ENCODE data around the gene TMEM201.
"Not testable (repeated sequence)": the region's sequence is repeated elsewhere in the genome, so short reads cannot be mapped to it uniquely, and the experiment has no call there.

TMEM201 gene

GRCh38 chr1:9624081-9624480, 35.4 kb downstream of the TMEM201 start:
- DNase-seq = no peak

GRCh38 chr1:9625030-9625429, 36.3 kb downstream of the TMEM201 start:
- not testable (repeated sequence) for DNase-seq

DNA sequence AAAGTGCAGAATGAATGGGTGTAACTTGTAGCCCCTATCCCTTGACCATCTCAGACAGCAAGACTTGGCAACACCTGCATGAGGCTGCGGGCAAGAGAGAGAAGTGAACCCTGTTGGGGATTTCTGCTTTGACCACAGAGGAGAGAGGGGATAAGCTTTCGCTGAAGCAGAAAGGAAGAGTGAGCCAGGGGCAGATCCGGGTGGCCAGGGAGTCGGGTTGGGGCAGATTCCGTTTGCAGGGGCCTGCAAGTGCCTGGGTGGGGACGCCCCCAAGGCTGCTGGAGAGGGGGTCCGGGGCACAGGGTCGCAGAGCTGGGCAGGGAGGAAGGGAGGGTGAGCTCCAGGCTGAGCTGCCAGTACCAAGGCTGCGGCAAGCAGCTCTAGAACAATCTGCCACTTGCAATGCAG, 37.5 kb downstream of the TMEM201 start:
- no peak for DNase-seq

DNA sequence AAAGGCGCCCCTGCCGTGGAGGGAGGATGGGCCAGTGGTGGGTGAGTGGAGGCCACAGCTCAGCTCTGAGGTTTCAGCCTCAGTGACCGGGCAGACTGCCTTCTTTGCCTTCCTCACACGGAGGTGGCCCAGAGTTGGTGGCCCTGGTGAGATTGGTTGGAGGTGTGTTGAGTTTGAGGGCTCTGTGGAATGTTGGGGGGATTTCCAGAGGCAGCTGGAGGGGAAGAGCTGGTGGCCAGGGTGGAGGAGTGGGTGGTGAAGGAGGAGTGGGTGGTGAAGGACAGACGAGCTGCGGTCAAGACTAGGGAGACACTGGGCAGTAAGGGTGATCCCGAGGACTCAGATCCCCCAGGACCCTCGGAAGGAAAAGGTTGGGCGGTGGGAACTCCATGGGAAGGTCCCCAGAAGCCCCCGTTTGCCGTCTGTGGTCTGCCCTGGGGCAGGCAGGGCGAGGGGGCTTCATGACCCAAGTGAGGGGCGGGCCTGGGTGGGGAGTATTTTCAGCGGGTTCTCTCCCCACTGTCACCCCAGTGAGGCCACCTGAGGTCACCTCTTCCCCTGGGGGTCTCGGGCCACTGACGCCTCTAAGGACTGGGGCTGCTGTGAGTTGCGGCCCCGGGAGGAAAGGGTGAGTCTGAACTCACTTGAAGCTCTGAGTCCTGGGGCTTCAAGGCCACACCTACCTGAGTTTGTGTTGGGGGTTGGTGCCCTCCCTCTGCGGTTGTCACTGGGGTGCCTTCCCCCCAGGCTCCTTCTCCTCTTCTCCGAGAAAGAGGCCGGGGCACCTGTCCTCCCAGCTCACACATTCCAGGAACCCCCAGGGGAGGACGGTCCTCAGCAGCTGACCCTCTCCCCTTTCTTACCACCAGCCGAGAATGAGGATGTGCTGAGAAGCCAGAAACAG, 40.1 kb downstream of the TMEM201 start:
- no peak for DNase-seq

- DNase-seq = no peak
Observed at GRCh38 chr1:9629445-9630201, 40.9 kb downstream of the TMEM201 start.

- DNase-seq = no peak
Observed at GRCh38 chr1:9630331-9631111, 41.8 kb downstream of the TMEM201 start.

DNA sequence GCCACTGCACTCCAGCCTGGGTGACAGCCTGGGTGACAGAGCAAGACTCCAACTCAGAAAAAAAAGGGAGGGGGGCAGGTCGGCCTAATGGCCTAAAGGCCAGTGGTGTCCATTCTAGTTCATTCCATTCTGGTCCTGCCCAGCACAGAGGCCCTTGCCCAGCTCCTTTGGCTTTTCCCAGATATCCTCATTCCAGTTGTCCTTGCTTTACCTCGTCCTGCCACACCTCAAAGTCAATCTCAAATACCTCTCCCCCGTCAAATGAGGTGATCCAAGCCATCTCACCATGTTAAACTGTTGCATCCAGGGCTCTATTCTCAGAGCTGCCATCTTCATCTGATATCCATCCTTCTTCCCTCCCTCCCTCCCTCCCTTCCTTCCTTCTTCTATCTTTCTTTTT, 42.9 kb downstream of the TMEM201 start:
- DNase-seq = no peak

GRCh38 chr1:9633493-9633892, 44.8 kb downstream of the TMEM201 start:
- no peak for DNase-seq

- no peak for DNase-seq
Observed at GRCh38 chr1:9634582-9634981, 45.9 kb downstream of the TMEM201 start.

DNA sequence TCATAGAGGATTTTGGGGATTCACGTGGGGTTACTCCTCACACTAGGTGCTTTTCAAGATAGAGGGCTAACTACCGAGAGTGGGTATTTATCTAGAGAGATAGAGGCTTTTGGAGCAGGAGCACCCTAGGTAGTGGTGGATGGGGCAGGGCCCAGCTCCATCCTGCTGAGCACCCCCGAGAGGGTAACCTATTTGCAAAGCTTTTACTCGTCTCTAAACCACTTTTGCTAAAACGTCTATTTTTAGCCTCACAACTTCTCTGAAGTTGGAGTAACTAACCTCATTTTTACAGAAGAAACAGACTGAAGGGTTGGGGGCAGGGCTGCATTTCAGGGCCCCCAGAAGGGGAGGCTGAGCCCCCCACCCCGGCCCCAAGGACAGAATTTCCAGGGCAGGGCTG, 50.5 kb downstream of the TMEM201 start:
- DNase-seq = no peak

GRCh38 chr1:9643351-9644256, 54.9 kb downstream of the TMEM201 start:
- DNase-seq = no peak

GRCh38 chr1:9646037-9646436, 57.3 kb downstream of the TMEM201 start:
- DNase-seq = no peak

DNA sequence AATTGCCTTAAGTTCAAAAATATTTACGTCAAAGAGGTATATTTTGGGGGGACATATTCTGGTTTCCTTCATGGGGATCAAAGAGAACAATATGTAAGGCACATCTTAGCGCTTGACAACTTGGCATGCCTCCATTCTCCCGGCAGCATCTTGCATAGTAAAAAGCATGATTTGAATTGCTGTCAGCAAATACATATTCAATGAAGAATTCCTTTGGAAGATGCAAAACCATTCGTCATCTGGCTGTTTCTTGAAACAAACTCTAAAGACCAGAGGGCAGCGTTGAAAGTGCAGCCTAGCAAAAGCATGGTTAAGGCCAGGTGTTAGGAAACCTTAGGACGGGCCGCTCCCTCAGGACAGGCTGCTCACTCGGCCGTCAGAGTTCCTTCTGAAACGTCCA, 59.5 kb downstream of the TMEM201 start:
- DNase-seq = no peak

DNA sequence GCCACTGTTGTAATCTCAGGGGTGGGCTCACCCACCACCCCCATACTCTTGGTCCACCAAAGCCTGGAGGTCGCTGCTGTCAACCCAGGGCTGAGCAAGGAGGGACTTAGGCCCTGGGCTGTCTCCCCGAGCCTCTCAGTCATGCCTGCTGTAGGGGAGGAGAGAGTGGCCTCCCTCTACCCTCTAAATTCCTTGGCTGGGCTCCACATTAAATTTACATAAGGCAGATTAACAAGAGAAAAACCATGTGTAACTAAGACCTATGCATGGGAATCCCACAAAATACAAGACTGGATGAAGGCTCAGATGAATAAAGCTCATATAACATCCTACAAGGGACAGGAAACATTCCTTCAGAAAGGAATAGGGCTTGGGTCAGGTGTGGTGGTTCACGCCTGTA, 61.1 kb downstream of the TMEM201 start:
- no peak for DNase-seq

DNA sequence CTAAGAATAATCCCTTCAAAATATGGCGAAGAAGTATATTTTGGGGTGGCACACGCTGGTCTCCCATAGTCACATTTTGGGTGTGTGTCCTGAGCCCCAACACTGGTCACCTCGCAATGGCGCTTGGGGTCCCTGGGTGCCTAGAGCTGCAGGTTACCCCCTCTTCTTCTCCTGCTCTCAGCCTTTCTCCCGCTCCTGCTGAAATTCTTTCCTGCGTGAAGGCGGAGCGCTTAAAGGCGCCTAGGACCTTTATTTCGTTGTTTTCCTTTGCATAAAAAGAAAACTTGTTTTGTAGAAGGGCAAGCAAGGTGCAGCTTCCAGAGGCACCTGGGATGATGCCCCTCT, 62.5 kb downstream of the TMEM201 start:
- DNase-seq = no peak

- DNase-seq = no peak
Observed at GRCh38 chr1:9651565-9652378, 63.1 kb downstream of the TMEM201 start, which contains the start of gene PIK3CD. Gene PIK3CD (plus strand): TSS chr1:9651731. CDS start chr1:9710456, 58,725 bp downstream.

GRCh38 chr1:9652379-9653209, 63.9 kb downstream of the TMEM201 start:
- DNase-seq = no peak

GRCh38 chr1:9653210-9653490, 64.4 kb downstream of the TMEM201 start:
- DNase-seq = no peak

DNA sequence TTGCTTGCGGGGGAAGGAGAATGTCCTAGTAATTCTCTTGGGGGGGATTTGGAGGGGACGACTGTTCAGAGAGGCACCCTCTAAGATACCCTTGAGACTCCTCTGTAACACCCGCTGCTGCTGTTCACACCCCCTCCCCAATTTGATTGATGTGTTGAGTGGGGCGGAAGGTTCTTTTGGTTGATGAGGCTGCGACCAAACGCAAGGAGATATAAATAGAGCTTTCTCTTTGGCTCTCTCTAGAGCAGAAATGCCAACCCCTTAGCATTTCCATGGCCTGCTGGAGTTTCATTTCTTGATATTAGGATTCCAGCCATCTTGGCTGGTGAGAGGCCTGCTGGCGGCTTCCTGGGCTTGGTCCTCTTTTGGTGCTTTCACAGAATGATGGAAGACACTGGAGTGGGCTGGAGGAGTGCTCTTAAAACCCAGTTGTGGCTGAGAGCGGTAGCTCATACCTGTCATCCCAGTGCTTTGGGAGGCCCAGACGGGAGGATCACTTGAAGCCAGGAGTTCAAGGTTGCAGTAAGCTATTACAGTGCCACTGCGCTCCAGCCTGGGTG, 64.9 kb downstream of the TMEM201 start:
- no peak for DNase-seq
